Activated CD8-positive, alpha-beta memory T cell treated with anti-CD3 and anti-CD28 coated beads, Interleukin-2, amount 50 U/mL, for 24 hours (primary cell): Measurements from ENCODE around the gene DDT.
A peak's percentile ranks its signal among the peaks of the same experiment; 100 is the strongest.
"Not testable (repeated sequence)": the region's sequence is repeated elsewhere in the genome, so short reads cannot be mapped to it uniquely, and the experiment has no call there.

Experiments used
- DNase-seq: peaks from one replicate; pipeline ENCODE4 v3.0.0-alpha.2; 2020; ENCODE audit errors: extremely low read depth

Gene DDT

DNA sequence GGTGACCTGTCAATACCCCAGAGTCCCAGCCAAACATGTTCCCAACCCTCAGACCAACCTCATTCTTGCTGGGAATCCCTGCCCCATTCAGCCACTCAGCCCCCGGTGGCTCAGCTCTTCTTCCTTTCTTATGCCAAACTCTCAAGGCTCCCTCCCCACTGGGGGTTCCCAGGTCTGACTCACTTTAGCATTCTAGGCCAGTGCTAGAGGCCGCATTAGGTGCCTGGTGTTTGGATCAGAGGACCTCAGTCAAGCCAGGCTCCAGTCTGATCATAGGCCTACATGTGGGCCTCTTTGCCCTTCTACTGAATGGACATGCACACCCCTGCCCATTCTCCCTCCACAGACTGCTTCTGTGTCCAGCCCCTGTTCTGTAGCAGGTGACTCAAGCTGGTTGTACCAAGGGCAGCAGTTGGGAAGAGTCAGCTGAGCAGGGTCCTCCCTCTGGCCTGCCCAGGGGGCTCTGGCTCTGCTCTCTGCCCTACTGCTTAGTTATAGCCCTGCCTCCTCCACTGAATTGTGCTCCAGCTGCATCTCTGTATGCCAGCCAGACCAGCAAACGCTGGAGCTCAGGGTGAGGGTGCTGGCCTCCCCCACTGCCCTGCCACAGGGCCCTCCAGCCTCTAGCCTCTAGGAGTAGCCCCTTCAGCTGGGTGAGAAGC lies 15.5 kb upstream of the DDT start:
- DNase-seq: not testable (repeated sequence)

DNA sequence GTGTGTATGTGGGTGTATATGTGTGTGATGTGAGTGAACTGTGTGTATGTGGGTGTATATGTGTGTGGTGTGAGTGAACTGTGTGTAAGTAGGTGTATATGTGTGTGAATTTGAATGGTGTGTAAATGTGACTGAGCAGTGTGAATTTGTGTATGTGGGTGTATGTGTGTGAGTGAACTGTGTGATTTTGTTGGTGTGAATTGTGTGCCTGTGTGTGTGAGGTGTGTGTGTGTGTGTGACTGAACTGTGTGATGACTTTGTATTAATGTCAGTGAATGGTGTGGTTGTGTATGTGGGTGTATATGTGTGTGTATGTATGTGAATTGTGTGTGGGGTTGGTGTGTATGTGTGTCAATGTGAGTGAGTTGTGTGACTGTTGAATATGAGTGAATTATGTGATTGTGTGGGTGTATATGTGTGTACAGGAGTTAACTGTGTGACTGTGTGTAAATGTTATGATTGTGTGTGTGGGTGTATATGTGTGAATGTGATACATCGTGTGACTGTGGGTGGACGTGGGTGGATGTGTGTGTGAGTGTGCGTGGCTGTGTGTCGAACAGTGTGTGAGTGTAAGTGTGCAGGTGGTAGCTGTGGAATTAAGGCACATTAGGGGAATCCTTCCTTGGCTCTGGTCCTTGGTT lies 12.4 kb upstream of the DDT start:
- DNase-seq: not testable (repeated sequence)

DNA sequence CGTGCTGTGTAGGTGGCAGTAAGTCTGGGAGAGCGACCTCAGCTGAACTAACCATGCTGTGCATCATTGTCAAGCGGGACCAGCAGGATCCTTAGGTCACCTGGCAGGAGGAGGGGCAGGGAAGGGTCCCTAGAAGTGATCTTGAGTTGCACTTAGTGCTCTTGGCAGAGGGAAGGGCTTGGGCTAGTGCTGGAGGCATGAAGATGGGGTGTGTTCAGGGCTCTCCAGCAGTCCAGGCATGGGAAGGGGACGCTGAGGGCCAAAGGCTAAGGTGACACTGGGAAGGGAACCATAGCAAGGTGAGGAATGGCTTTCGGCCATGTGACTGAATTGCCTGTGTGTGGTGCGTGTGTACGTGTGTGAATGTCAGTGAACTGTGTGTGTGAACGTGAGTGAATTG lies 11.8 kb upstream of the DDT start:
- not testable (repeated sequence) for DNase-seq

DNA sequence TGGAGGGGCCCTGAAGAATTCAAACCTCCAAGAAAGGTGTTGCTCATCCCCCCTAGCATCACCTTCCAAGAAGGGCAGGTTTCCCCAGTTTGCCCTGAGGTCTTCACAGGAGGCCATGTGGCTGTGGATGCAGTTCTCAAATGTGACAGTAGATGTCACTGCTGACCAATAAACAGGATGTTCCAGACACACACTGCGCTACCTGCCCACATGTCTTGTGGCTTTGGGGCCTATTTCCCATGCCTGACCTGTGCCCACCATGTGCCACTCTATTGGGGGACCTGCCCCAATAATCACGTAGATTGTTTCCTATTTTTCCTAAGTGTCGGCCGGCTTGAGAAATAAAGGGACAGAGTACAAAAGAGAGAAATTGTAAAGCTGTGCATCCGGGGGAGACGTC lies 10.2 kb upstream of the DDT start:
- no peak for DNase-seq

DNA sequence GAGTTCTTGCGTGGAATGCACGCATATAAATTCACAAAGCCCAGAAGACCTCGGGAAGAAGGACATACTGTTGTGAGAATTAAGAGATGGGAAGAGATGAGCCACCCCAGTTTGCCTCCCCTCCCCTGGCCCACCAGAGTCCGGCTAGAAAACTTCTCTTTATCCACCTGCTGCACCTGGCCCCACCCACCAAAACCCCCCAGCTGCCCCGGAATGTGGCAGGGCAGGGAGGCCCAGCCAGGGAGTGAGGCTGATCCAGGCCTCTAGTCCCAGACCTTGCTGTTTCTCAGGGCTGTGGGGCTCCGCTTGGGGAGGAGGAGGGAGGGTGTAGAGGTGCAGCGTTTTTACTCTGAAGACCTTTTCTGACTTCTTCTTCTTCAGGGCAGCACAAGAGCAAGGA lies 6.3 kb upstream of the DDT start:
- DNase-seq: not testable (repeated sequence)

DNA sequence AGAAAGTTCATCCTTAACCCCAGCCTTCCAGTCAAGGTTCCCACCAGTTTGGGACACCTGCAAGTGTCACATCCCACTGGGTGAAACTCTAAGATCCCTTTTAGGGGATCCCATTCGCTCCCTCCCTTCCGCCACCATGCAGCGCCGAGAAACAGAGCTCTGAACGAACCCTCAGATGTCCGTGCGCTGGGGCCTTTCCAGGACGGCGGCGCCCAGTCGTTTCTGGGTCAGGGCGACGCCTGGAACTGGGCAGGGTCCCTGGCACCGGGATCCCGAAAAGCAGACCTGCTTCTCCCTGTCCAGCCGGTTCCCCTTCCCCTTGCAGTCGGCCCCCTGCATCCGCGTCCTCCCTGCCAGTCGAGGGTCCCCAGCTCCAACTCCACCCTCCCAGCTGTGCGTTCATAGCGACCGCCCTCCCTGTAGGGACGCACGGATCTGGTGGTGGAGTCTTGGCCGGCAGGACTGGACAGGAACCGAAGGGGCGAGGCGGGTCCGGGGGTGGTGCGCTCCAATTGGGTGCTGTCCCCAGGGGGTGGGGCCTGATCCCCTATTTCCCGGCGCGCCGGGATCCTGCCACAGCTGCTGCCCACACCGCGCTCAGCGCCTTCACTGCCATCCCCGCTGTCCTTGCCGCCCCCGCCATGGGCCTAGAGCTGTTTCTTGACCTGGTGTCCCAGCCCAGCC lies 5.5 kb upstream of the DDT start, which contains the start of gene GSTT2:
Gene GSTT2 (plus strand): TSS at position 578 of the 684 bp plus-strand sequence.
- DNase-seq: not testable (repeated sequence)

DNA sequence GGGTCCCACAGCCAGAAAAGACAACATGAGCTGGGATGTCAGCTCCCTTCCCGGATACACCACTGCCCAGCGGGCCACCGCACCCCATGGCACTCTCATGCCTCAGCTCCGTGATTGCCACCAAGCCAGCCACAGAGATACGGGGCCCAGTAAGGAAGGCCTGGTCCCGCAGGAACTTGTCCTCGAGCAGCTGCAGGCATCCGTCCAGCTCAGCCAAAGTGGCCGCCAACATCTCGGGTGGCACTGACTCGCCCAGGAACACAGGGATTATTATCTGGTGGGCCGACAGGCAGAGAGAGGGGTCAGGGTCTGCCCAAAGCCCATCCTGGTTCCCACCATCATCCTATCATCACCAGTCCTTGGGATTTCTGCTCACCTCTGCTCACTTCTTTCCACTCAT lies 3.1 kb upstream of the DDT start:
- not testable (repeated sequence) for DNase-seq

DNA sequence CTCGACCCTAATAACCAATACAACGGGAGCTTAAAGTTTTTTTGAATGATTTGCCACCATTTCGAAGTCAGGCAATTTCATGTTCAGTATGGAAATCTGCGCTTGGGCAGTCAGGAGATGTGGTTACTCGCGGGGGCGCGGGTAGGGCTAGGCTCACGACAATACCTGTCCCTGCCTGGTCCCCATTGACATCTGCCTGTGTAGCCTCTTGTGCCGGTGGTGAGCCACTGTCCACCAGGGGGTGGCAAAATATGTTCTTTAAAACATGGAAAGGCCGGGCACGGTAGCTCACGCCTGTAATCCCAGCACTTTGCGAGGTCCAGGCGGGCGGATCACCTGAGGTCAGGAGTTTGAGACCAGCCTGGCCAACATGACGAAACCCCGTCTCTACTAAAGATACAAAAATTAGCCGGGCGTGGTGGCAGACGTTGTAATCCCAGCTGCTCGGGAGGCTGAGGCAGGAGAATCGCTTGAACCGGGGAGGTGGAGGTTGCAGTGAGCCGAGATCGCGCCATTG lies 653 bp upstream of the DDT start:
- DNase-seq: not testable (repeated sequence)

DNA sequence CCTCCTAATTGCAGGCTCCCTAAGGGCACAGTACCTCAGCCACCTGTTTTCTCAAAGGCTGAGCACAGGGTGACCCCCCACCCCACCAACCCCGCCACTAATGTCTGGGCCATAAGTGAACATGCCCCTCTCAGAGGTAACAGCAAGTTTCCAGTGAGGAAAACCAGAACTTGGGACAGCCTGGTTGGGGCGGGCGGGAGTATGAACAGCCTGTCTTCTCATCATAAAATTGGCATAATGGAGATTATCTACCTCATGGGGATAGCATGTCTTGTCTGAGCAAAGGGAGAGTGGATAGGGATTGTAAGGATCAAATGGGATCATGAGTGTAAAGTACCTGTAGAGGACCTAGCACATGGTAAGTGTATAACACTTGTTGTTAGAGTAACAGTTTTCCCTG lies 2.3 kb downstream of the DDT start:
- DNase-seq: not testable (repeated sequence)

DNA sequence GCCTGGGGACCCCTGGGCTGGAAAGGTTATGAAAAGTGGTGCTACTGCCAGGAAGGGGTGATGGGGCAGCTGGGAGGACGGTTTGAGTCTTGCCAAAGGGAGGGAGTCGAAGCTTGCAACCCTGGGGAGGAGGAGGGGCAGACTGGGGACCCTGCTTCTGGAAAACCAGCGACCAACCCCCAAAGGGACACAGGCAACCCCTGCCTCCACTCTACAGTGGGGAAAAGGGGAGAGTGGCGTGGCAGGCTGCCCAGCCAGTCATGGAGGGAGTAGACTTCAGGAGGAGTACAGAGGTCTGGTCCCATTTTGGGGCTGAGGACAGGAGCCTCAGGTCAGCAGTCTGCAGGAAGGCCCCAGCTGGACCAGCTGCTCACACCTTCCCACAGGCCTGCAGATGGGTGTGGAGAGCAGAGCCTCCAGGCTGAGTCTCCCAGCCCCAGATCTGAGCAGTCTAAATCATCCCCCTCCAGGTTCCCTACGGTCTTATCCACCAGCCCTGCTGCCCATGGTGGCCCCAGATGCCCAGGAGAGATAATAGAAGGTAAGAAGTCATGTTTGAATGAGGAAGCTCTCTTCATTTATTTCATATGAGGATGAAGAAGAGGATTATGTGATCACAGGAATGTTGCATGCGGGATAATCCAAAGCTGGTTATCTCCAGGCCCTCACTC lies 3.3 kb downstream of the DDT start:
- no peak for DNase-seq

DNA sequence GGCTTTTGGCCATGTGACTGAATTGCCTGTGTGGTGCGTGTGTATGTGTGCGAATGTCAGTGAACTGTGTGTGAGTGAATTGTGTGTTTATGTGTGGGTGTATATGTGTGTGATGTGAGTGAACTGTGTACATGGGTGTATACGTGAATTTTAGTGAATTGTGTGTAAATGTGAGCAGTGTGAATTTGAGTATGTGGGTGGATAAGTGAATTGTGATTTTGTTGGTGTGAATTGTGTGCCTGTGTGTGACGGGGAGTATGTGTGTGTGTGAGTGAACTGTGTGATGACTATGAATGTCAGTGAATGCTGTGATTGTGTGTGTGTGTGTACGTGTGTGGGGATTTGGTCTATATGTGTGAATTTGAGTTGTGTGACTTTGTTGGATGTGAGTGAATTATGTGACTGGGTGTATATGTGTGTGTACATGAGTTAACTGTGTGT lies 4.0 kb downstream of the DDT start:
- no peak for DNase-seq

DNA sequence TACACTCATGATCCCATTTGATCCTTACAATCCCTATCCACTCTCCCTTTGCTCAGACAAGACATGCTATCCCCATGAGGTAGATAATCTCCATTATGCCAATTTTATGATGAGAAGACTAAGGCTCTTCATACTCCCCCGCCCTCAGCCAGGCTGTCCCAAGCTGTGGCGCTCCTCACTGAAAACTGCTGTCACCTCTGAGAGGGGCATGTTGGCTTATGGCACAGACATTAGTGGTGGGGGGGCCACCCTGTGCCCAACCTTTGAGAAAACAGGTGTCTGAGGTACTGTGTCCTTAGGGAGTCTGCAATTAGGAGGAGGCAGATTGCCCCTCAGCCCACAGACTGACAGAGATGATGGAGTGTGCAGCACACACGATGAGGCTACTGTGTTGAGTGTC lies 5.2 kb downstream of the DDT start:
- DNase-seq: no peak

DNA sequence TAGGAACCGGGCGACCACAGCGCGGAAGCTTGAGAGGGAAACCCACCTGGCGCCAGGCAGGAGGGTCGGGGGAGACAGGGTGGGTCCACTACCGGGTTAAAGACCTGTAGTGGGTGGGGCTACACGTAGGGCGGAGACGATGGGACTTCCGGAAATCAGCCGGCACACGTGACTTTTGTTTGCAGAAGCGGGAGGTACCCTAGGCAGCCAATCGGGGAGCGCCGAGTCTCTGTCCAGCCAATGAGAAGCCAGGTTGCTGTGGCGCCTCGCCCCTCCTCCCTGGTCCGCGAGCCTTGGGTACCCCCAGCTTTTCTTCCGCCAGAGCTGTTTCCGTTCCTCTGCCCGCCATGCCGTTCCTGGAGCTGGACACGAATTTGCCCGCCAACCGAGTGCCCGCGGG lies 7.7 kb downstream of the DDT start, which contains the start of gene DDTL:
Gene DDTL (plus strand): TSS at position 321 of the 400 bp plus-strand sequence. CDS start 27 bp downstream, at position 348.
- not testable (repeated sequence) for DNase-seq

DNA sequence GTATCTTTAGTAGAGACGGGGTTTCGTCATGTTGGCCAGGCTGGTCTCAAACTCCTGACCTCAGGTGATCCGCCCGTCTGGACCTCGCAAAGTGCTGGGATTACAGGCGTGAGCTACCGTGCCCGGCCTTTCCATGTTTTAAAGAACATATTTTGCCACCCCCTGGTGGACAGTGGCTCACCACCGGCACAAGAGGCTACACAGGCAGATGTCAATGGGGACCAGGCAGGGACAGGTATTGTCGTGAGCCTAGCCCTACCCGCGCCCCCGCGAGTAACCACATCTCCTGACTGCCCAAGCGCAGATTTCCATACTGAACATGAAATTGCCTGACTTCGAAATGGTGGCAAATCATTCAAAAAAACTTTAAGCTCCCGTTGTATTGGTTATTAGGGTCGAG lies 8.1 kb downstream of the DDT start:
- not testable (repeated sequence) for DNase-seq

DNA sequence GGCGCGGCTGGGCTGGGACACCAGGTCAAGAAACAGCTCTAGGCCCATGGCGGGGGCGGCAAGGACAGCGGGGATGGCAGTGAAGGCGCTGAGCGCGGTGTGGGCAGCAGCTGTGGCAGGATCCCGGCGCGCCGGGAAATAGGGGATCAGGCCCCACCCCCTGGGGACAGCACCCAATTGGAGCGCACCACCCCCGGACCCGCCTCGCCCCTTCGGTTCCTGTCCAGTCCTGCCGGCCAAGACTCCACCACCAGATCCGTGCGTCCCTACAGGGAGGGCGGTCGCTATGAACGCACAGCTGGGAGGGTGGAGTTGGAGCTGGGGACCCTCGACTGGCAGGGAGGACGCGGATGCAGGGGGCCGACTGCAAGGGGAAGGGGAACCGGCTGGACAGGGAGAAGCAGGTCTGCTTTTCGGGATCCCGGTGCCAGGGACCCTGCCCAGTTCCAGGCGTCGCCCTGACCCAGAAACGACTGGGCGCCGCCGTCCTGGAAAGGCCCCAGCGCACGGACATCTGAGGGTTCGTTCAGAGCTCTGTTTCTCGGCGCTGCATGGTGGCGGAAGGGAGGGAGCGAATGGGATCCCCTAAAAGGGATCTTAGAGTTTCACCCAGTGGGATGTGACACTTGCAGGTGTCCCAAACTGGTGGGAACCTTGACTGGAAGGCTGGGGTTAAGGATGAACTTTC lies 13.0 kb downstream of the DDT start, which contains the start of gene GSTT2B:
Gene GSTT2B (minus strand): TSS at position 112 of the 688 bp plus-strand sequence. CDS start 64 bp downstream, at position 48.
- DNase-seq: not testable (repeated sequence)

DNA sequence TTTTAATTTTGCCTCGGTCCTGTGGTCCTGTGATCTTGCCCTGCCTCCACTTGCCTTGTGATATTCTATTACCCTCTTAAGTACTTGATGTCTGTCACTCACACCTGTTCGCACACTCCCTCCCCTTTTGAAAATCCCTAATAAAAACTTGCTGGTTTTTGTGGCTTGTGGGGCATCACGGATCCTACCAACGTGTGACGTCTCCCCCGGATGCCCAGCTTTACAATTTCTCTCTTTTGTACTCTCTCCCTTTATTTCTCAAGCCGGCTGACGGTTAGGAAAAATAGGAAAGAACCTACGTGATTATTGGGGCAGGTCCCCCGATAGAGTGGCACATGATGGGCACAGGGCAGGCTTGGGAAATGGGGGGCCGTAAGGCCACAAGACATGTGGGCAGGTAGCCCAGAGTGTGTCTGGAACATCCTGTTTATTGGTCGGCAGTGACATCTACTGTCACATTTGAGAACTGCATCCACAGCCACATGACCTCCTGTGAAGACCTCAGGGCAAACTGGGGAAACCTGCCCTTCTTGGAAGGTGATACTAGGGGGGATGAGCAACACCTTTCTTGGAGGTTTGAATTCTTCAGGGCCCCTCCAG lies 17.8 kb downstream of the DDT start:
- peak; percentile 53 for DNase-seq

DNA sequence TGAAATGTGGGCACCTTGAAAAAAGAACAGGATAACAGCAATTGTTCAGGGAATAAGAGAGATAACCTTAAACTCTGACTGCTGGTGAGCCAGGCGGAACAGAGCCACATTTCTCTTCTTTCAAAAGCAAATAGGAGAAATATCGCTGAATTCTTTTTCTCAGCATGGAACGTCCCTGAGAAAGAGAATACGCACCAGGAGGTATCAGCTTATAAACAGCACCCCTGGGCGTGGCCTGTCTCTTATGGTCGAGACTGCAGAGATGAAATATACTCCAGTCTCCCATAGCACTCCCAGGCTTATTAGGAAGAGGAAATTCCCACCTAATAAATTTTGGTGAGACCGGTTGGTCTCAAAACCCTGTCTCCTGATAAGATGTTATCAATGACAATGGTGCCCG lies 18.4 kb downstream of the DDT start:
- not testable (repeated sequence) for DNase-seq

DNA sequence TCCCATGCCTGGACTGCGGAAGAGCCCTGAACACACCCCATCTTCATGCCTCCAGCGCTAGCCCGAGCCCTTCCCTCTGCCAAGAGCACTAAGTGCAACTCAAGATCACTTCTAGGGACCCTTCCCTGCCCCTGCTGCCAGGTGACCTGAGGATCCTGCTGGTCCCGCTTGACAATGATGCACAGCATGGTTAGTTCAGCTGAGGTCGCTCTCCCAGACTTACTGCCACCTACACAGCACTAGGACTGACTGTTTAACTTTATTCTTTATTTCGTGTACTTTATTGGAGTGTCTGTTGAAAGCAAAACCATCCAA lies 19.3 kb downstream of the DDT start:
- not testable (repeated sequence) for DNase-seq

DNA sequence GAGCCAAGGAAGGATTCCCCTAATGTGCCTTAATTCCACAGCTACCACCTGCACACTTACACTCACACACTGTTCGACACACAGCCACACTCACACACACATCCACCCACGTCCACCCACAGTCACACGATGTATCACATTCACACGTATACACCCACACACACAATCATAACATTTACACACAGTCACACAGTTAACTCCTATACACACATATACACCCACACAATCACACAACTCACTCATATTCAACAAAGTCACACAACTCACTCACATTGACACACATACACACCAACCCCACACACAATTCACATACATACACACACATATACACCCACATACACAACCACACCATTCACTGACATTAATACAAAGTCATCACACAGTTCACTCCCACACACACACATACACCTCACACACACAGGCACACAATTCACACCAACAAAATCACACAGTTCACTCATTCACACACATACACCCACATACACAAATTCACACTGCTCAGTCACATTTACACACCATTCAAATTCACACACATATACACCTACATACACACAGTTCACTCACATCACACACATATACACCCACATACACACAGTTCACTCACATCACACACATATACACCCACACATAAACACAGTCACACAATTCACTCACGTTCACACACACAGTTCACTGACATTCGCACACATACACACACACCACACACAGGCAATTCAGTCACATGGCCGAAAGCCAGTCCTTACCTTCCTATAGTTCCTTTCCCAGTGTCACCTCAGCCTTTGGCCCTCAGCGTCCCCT lies 19.8 kb downstream of the DDT start:
- not testable (repeated sequence) for DNase-seq

DNA sequence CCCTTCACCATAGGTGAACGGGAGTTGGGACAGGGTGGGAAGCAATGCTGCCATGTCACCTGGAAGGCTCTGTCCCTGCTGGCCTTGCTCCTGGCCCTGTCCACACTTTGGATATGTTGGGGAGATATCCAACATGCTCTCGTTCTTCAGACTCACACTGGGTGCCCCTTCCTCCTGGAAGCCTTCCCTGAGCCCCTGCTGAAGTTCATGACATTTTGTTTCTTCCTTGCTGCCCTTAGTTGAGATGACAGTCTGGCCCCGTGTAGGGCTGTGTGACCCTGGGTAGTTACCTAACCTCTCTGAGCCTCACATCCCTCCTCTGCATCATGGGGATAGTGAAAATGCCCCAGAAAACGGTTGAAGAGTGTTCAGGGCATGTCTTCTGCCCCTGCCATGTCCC lies 20.8 kb downstream of the DDT start:
- not testable (repeated sequence) for DNase-seq
